GM18499 (cell line): ENCODE data around the gene TNPO2.
"Not testable (repeated sequence)": the region's sequence is repeated elsewhere in the genome, so short reads cannot be mapped to it uniquely, and the experiment has no call there.

ENCODE experiments used
- ATAC-seq: cut with Tn5 transposase; IDR thresholded peaks from one replicate; pipeline ENCODE4 v1.9.1; 2021; ENCODE audit warnings: moderate number of reproducible peaks; ENCODE audit not compliant: insufficient read depth, unreplicated experiment

Gene TNPO2

GRCh38 chr19:12681074-12681987 lies 42.4 kb downstream of the TNPO2 start, which contains the start of gene DHPS:
DHPS (minus strand) TSS chr19:12681880; CDS start chr19:12681766, 114 bp downstream.
- peak; percentile 46 for ATAC-seq

GRCh38 chr19:12680034-12680433 lies 43.7 kb downstream of the TNPO2 start:
- ATAC-seq: no peak

- not testable (repeated sequence) for ATAC-seq
These were observed 45.7 kb downstream of the TNPO2 start for GRCh38 chr19:12678039-12678438.

- ATAC-seq: no peak
These were observed 46.8 kb downstream of the TNPO2 start for GRCh38 chr19:12676928-12677327.

- no peak for ATAC-seq
These were observed 47.3 kb downstream of the TNPO2 start for GRCh38 chr19:12676384-12676792.

- no peak for ATAC-seq
These were observed 47.8 kb downstream of the TNPO2 start for GRCh38 chr19:12675940-12676339.

- no peak for ATAC-seq
These were observed 48.3 kb downstream of the TNPO2 start for GRCh38 chr19:12675399-12675798.

- ATAC-seq: no peak
These were observed 51.0 kb downstream of the TNPO2 start for GRCh38 chr19:12672744-12673143.

GRCh38 chr19:12670159-12670928 lies 53.4 kb downstream of the TNPO2 start:
- ATAC-seq: no peak

- ATAC-seq: no peak
These were observed 54.2 kb downstream of the TNPO2 start for GRCh38 chr19:12669270-12670158.

- ATAC-seq: no peak
These were observed 54.8 kb downstream of the TNPO2 start for GRCh38 chr19:12668932-12669269.

- ATAC-seq: no peak
These were observed 55.4 kb downstream of the TNPO2 start for GRCh38 chr19:12668346-12668745.

- ATAC-seq: no peak
These were observed 55.9 kb downstream of the TNPO2 start for GRCh38 chr19:12667731-12668302.

- no peak for ATAC-seq
These were observed 57.3 kb downstream of the TNPO2 start, which contains the start of the genes MAN2B1 and WDR83 for GRCh38 chr19:12666265-12667048. MAN2B1 (minus strand) TSS chr19:12666742; CDS start chr19:12666701, 41 bp downstream. WDR83 (plus strand) TSS chr19:12666807; CDS start chr19:12669791, 2,984 bp downstream.

- ATAC-seq: no peak
These were observed 58.0 kb downstream of the TNPO2 start for GRCh38 chr19:12665671-12666264.

GRCh38 chr19:12665281-12665573 lies 58.5 kb downstream of the TNPO2 start:
- no peak for ATAC-seq

GRCh38 chr19:12664406-12665280 lies 59.1 kb downstream of the TNPO2 start:
- ATAC-seq: no peak

GRCh38 chr19:12660980-12661379 lies 62.8 kb downstream of the TNPO2 start:
- ATAC-seq: no peak
